ENCODE measurements around the gene WIPF1. TPM values are rescaled to one million over a fixed set of nuclear protein-coding genes. Genes with fewer than 3 reads are reported as not detected.

The WIPF1 gene
- total RNA-seq, 2 donors from 2014 or later, result 8.0 to 15.5 TPM

- Histone ChIP-seq H3K9me3 (no peaks in the 10 kb centered on the region), H3K27ac (no peak overlapping the region), H3K4me1 (no peaks in the 10 kb centered on the region), H3K36me3 (replicated peaks in 1 of 2; ENCODE audit: insufficient read depth in 1 of 2, low read depth in 2 of 2) (no peaks in the 10 kb centered on the region), H3K4me3 (no peak overlapping the region), H3K27me3 (no peaks in the 10 kb centered on the region)
- TF ChIP-seq POLR2A (IDR thresholded peaks at IDR 0.05) (no peak), CTCF (IDR thresholded peaks at IDR 0.05) (no peak)
- intact Hi-C loops (cut with DNase I), result no loop called here
- WGBS, 2 donors, result 85% methylated on average over 5 of the region's 5 CpGs
- ATAC-seq (no peak), DNase-seq (no peak)
These were observed 56.7 kb downstream of the WIPF1 start for GRCh38 chr2:174540893-174541292.

GRCh38 chr2:174535757-174536703 lies 61.6 kb downstream of the WIPF1 start:
- TF ChIP-seq CTCF (IDR thresholded peaks at IDR 0.05), result no peak
- TF ChIP-seq POLR2A (IDR thresholded peaks at IDR 0.05), result no peak
- 90 to 91% methylated on average over 11 of the region's 11 CpGs for WGBS, 2 donors

GRCh38 chr2:174535083-174535482 lies 62.5 kb downstream of the WIPF1 start:
- Histone ChIP-seq H3K36me3 (replicated peaks in 1 of 2; ENCODE audit: insufficient read depth in 1 of 2, low read depth in 2 of 2) (no peaks in the 10 kb centered on the region), H3K27ac (no peak overlapping the region), H3K4me1 (no peaks in the 10 kb centered on the region), H3K9me3 (no peaks in the 10 kb centered on the region), H3K4me3 (no peak overlapping the region), H3K27me3 (no peaks in the 10 kb centered on the region)
- WGBS, 2 donors, result 65 to 73% methylated on average over 3 of the region's 3 CpGs
- no peak for TF ChIP-seq POLR2A (IDR thresholded peaks at IDR 0.05)
- TF ChIP-seq CTCF (IDR thresholded peaks at IDR 0.05), result no peak
- no peak for ATAC-seq
- intact Hi-C loops (cut with DNase I), result no loop called here
- DNase-seq, result no peak

More at GRCh38 chr2:174535757-174536703, 61.6 kb downstream of the WIPF1 start:
- Histone ChIP-seq H3K27me3 (no peaks in the 10 kb centered on the region), H3K36me3 (replicated peaks in 1 of 2; ENCODE audit: insufficient read depth in 1 of 2, low read depth in 2 of 2) (no peaks in the 10 kb centered on the region), H3K4me3 (no peak overlapping the region), H3K9me3 (no peaks in the 10 kb centered on the region), H3K4me1 (no peaks in the 10 kb centered on the region), H3K27ac (no peak overlapping the region)
- intact Hi-C loops (cut with DNase I), result no loop called here
- DNase-seq (no peak), ATAC-seq (no peak)

- DNase-seq (no peak), ATAC-seq (no peak)
- no peak overlapping the region for H3K27ac ChIP-seq
- H3K9me3 ChIP-seq, result no peaks in the 10 kb centered on the region
- TF ChIP-seq POLR2A (IDR thresholded peaks at IDR 0.05), result no peak
- TF ChIP-seq CTCF (IDR thresholded peaks at IDR 0.05), result no peak
- no peaks in the 10 kb centered on the region for H3K36me3 ChIP-seq (replicated peaks in 1 of 2; ENCODE audit: insufficient read depth in 1 of 2, low read depth in 2 of 2)
- no peaks in the 10 kb centered on the region for H3K27me3 ChIP-seq
- intact Hi-C loops (cut with DNase I), result no loop called here
- H3K4me3 ChIP-seq, result no peak overlapping the region
- WGBS, 2 donors, result 76 to 80% methylated on average over 4 of the region's 4 CpGs
- H3K4me1 ChIP-seq, result no peaks in the 10 kb centered on the region
These were observed 67.7 kb downstream of the WIPF1 start for GRCh38 chr2:174529916-174530315.

Measured in body of pancreas (tissue), 4 donors.